GM12874 (cell line): ENCODE results near the gene WDR75.

Experiments used
- CTCF ChIP-seq: IDR thresholded peaks from 2 replicates; pipeline ENCODE4 v1.5.1; 2011; ENCODE audit warnings: low read depth, mild to moderate bottlenecking, control low read depth, low read length, moderate library complexity; ENCODE audit not compliant: insufficient read depth

The WDR75 gene

GRCh38 chr2:189521699-189522434 is 80.6 kb downstream of the WDR75 start:
- TF ChIP-seq CTCF, result no peak

GRCh38 chr2:189522435-189523151 is 81.3 kb downstream of the WDR75 start:
- no peak for TF ChIP-seq CTCF

- no peak for TF ChIP-seq CTCF
These were observed 83.5 kb downstream of the WDR75 start for GRCh38 chr2:189524746-189525145.
